Neural cell (in vitro differentiated cells): Measurements from ENCODE around the gene UMAD1. TPM values are rescaled to one million over a fixed set of nuclear protein-coding genes. Genes with fewer than 3 reads are reported as not detected.

Source experiments
- H2AFZ ChIP-seq: fragments of 200-600, 300-800 bp; sonication (generic), shearing (Covaris generic); 2 replicates; pipeline ENCODE4 v1.6.0; 2014; ENCODE audit warnings: low read depth, mild to moderate bottlenecking, antibody characterized with exemption, low read length, moderate library complexity
- H3F3A ChIP-seq: fragments of 200-600 bp; shearing (Covaris generic); 2 replicates; pipeline ENCODE4 v1.6.1; 2016; ENCODE audit warnings: mild to moderate bottlenecking, moderate library complexity, mixed read lengths, antibody characterized with exemption, low read length; ENCODE audit not compliant: insufficient read depth, poor library complexity, severe bottlenecking
- H3K27ac ChIP-seq: fragments of 200-600, 300-800 bp; sonication (generic), shearing (Covaris generic); 2 replicates; pipeline ENCODE4 v1.5.1; 2014; ENCODE audit warnings: mild to moderate bottlenecking, low read length, moderate library complexity
- H3K27me3 ChIP-seq: fragments of 300-800, 200-600 bp; sonication (generic), shearing (Covaris generic); 2 replicates; pipeline ENCODE4 v1.6.0; 2014; ENCODE audit warnings: mild to moderate bottlenecking, low read depth, low read length, moderate library complexity; ENCODE audit not compliant: insufficient read depth
- H3K36me3 ChIP-seq: fragments of 300-800, 200-600 bp; sonication (generic), shearing (Covaris generic); 2 replicates; pipeline ENCODE4 v1.5.1; 2014; ENCODE audit warnings: mild to moderate bottlenecking, antibody characterized with exemption, low read length, moderate library complexity; ENCODE audit not compliant: insufficient read depth
- H3K4me2 ChIP-seq: fragments of 300-800, 200-600 bp; sonication (generic), shearing (Covaris generic); 2 replicates; pipeline ENCODE4 v1.6.0; 2014; ENCODE audit warnings: mild to moderate bottlenecking, low read length
- H3K4me3 ChIP-seq: fragments of 300-800, 200-600 bp; sonication (generic), shearing (Covaris generic); 2 replicates; pipeline ENCODE4 v1.5.1; 2014; ENCODE audit warnings: mild to moderate bottlenecking, low read length, moderate library complexity
- H3K79me2 ChIP-seq: fragments of 200-600 bp; shearing (Covaris generic); replicated peaks from 2 replicates; pipeline ENCODE4 v1.6.0; 2014; ENCODE audit warnings: mild to moderate bottlenecking, low read length, moderate library complexity; ENCODE audit not compliant: insufficient read depth
- H3K9ac ChIP-seq: fragments of 300-800, 200-600 bp; sonication (generic), shearing (Covaris generic); 2 replicates; pipeline ENCODE4 v1.6.1; 2016; ENCODE audit warnings: mild to moderate bottlenecking, low read length, mixed read lengths
- H3K9me2 ChIP-seq: fragments of 200-600 bp; shearing (Covaris generic); 2 replicates; pipeline ENCODE4 v1.6.1; 2016; ENCODE audit warnings: mild to moderate bottlenecking, low read length, mixed read lengths; ENCODE audit not compliant: insufficient read depth
- H3K9me3 ChIP-seq: fragments of 200-600, 300-800 bp; sonication (generic), shearing (Covaris generic); 2 replicates; pipeline ENCODE4 v1.6.1; 2016; ENCODE audit warnings: mild to moderate bottlenecking, mixed run types, low read length, moderate library complexity, mixed read lengths
- H4K20me1 ChIP-seq: fragments of 200-600 bp; shearing (Covaris generic); 2 replicates; pipeline ENCODE4 v1.6.1; 2016; ENCODE audit warnings: mild to moderate bottlenecking, mixed run types; ENCODE audit not compliant: insufficient read depth
- CTCF ChIP-seq: fragments of 450-650 bp; IDR thresholded peaks from 2 replicates; pipeline ENCODE4 v1.5.1; 2014; ENCODE audit warnings: antibody characterized with exemption, mild to moderate bottlenecking, moderate library complexity; ENCODE audit not compliant: poor library complexity, severe bottlenecking
- EP300 ChIP-seq: fragments of 450-650 bp; conservative IDR thresholded peaks from 2 replicates; pipeline ENCODE4 v1.6.1; 2014; ENCODE audit warnings: antibody characterized with exemption, mild to moderate bottlenecking, moderate library complexity; ENCODE audit not compliant: poor library complexity, severe bottlenecking
- EZH2 ChIP-seq: fragments of 200-600, 300-800 bp; shearing (Covaris generic), sonication (generic); IDR thresholded peaks from 2 replicates; pipeline ENCODE4 v1.6.1; 2014; ENCODE audit warnings: antibody characterized with exemption, low read length, borderline replicate concordance, mild to moderate bottlenecking; ENCODE audit not compliant: insufficient read depth, poor library complexity, severe bottlenecking
- MXI1 ChIP-seq: fragments of 450-650 bp; conservative IDR thresholded peaks from 2 replicates; pipeline ENCODE4 v1.6.1; 2014; ENCODE audit warnings: antibody characterized with exemption, mild to moderate bottlenecking; ENCODE audit not compliant: poor library complexity, severe bottlenecking
- POLR2AphosphoS5 ChIP-seq: IDR thresholded peaks from 2 replicates; pipeline ENCODE4 v1.6.1; 2012
- RAD21 ChIP-seq: fragments of 450-650 bp; conservative IDR thresholded peaks from 2 replicates; pipeline ENCODE4 v1.6.1; 2014; ENCODE audit warnings: antibody characterized with exemption, mild to moderate bottlenecking, moderate library complexity
- REST ChIP-seq: IDR thresholded peaks from 2 replicates; pipeline ENCODE4 v1.6.1; 2012; ENCODE audit warnings: borderline replicate concordance
- SMC3 ChIP-seq: fragments of 450-650 bp; conservative IDR thresholded peaks from 2 replicates; pipeline ENCODE4 v1.6.1; 2014; ENCODE audit warnings: antibody characterized with exemption, mild to moderate bottlenecking, moderate library complexity; ENCODE audit not compliant: poor library complexity
- TAF1 ChIP-seq: IDR thresholded peaks from 2 replicates; pipeline ENCODE4 v1.6.1; 2012; ENCODE audit warnings: low read depth
- polyA plus RNA-seq: library from polyadenylated mRNA; depleted of rRNA; stranded (reverse); fragments of >200 nt; gene quantifications from 2 replicates; pipeline ENCODE4 v1.2.3, GENCODE V29; 2014

Gene UMAD1
- polyA plus RNA-seq, 1 donor from 2014 or later, result 14.7 TPM

GRCh38 chr7:7719236-7719635, 78.7 kb downstream of the UMAD1 start:
- Histone ChIP-seq H3K4me2 (no peak overlapping the region), H3F3A (no peaks in the 10 kb centered on the region), H4K20me1 (no peaks in the 10 kb centered on the region), H3K9me2 (no peaks in the 10 kb centered on the region), H3K27me3 (no peaks in the 10 kb centered on the region), H3K36me3 (no peaks in the 10 kb centered on the region), H2AFZ (no peak overlapping the region), H3K27ac (peak overlapping the region; percentile 11), H3K9me3 (no peaks in the 10 kb centered on the region), H3K79me2 (no peaks in the 10 kb centered on the region), H3K4me3 (no peak overlapping the region), H3K9ac (no peak overlapping the region)
- no peak for TF ChIP-seq REST
- TF ChIP-seq MXI1, result no peak
- TF ChIP-seq POLR2AphosphoS5, result no peak
- no peak for TF ChIP-seq EP300
- TF ChIP-seq EZH2, result no peak
- TF ChIP-seq CTCF, result no peak
- TF ChIP-seq SMC3, result no peak
- no peak for TF ChIP-seq TAF1
- TF ChIP-seq RAD21, result no peak

DNA sequence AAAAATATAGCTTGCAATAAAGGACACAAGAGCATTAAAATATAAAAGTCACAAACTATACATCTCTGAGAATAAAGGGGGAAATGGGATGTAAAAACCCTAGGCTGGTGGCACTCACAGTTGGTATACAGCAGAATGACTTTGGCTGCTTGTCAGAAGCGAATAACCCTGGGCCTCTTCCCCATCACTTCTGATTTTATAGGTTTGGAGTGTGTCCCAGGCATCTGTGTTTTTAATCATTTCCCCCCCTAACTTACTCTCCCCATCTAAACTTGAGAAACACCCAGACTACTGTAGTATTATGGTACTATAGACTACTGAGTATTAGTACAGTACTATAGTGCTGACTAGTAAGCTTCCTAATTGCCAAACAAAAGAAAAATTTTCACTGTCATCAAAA, 79.6 kb downstream of the UMAD1 start:
- H3K9ac ChIP-seq, result no peak overlapping the region

More for the DNA sequence above, 79.6 kb downstream of the UMAD1 start:
- H3K79me2 ChIP-seq, result no peaks in the 10 kb centered on the region
- H3K27ac ChIP-seq, result peak overlapping the region; percentile 94
- no peaks in the 10 kb centered on the region for H4K20me1 ChIP-seq
- no peak overlapping the region for H2AFZ ChIP-seq
- no peak overlapping the region for H3K4me3 ChIP-seq
- H3F3A ChIP-seq, result no peaks in the 10 kb centered on the region
- no peaks in the 10 kb centered on the region for H3K36me3 ChIP-seq
- no peaks in the 10 kb centered on the region for H3K9me3 ChIP-seq
- H3K4me2 ChIP-seq, result no peak overlapping the region
- no peaks in the 10 kb centered on the region for H3K27me3 ChIP-seq
- H3K9me2 ChIP-seq, result no peaks in the 10 kb centered on the region
- no peak for TF ChIP-seq EZH2
- TF ChIP-seq MXI1, result no peak
- no peak for TF ChIP-seq TAF1
- TF ChIP-seq EP300, result no peak
- no peak for TF ChIP-seq CTCF
- no peak for TF ChIP-seq POLR2AphosphoS5
- TF ChIP-seq REST, result no peak
- no peak for TF ChIP-seq SMC3
- no peak for TF ChIP-seq RAD21
